Measurements from ENCODE around the gene KRT20.
A peak's percentile ranks its signal among the peaks of the same experiment; 100 is the strongest.

KRT20 gene

DNA sequence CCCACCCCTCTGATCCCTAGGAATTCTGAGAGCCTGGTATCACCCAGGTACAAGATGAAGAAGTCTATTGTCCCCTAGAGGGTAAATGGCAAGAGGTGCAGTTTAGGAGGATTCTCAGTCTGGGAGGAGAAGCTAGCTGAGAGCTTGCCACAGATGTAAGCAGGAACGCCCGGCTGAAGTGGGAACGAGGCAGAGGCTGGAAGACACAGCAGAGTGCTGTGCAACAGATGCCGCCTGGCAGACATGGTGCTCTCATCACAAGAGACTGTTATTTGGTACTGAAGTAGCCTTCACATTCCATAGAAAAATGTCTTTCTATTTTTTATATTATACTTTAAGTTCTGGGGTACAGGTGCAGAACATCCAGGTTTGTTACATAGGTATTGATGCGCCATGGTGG is 20.3 kb upstream of the KRT20 start:
- peaks cover 18% of the 10 kb centered on the region for H3K27me3 ChIP-seq (ENCODE audit: low read depth, low read length)
- no peaks in the 10 kb centered on the region for H3K9me3 ChIP-seq (ENCODE audit: insufficient read depth, low read length)
- H3K9ac ChIP-seq (ENCODE audit: low read length), result no peak overlapping the region
- TF ChIP-seq, protein P1, sequence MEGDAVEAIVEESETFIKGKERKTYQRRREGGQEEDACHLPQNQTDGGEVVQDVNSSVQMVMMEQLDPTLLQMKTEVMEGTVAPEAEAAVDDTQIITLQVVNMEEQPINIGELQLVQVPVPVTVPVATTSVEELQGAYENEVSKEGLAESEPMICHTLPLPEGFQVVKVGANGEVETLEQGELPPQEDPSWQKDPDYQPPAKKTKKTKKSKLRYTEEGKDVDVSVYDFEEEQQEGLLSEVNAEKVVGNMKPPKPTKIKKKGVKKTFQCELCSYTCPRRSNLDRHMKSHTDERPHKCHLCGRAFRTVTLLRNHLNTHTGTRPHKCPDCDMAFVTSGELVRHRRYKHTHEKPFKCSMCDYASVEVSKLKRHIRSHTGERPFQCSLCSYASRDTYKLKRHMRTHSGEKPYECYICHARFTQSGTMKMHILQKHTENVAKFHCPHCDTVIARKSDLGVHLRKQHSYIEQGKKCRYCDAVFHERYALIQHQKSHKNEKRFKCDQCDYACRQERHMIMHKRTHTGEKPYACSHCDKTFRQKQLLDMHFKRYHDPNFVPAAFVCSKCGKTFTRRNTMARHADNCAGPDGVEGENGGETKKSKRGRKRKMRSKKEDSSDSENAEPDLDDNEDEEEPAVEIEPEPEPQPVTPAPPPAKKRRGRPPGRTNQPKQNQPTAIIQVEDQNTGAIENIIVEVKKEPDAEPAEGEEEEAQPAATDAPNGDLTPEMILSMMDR (IDR thresholded peaks at IDR 0.05; ENCODE audit: low read depth, low read length), result no peak
- TF ChIP-seq EZH2phosphoT487 (IDR thresholded peaks at IDR 0.05; ENCODE audit: low read depth), result no peak
- no peak overlapping the region for H3K27ac ChIP-seq (ENCODE audit: low read length)
- peaks cover 23% of the 10 kb centered on the region for H3K4me1 ChIP-seq (ENCODE audit: low read length)
- no peaks in the 10 kb centered on the region for H4K20me1 ChIP-seq (ENCODE audit: insufficient read depth, low read length)
- no peak overlapping the region for H3K4me3 ChIP-seq (ENCODE audit: low read length)
- H3K36me3 ChIP-seq (replicated peaks; ENCODE audit: low read depth, low read length), result peaks cover 8% of the 10 kb centered on the region
- H3K79me2 ChIP-seq (ENCODE audit: low read length), result no peaks in the 10 kb centered on the region
- no peak overlapping the region for H3K4me2 ChIP-seq (ENCODE audit: low read length)
- no peak overlapping the region for H2AFZ ChIP-seq (ENCODE audit: low read depth, low read length)

DNA sequence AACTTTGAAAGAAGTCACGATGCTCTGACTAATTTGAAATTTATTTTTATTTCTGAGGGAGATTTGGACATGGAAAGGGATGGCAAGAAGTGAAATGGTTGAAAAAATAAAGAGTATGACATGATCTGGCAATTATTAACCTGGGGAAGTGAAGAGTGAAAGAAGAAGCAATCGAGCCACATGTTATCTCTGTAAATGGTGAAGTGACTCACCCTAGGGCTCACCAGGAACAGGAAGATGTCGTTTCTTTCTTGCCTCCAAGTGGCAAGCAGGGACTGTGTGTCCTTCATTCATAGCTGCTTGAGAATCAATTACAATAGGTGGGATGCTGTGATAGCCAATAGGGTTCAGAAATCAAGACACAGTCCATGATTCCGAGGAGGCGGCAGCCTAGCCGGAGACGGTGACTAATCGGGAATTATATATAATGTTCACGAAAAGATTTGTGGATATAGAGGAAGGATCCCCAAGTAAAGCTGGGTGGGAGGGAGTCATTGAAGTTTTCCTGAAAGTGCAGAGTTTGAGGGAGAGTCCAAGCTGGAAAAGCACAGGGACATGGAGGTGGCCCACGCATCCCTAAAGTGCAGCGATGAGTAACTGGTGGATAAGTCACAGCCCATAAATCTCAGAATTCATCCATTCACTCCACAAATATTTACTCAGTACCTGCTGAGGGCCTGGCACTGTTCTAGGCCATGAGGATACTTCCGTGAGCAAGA is 18.2 kb upstream of the KRT20 start:
- Histone ChIP-seq H2AFZ (ENCODE audit: low read depth, low read length) (peak overlapping the region; percentile 27; the same call in 1 of the 2 replicates), H3K79me2 (ENCODE audit: low read length) (no peaks in the 10 kb centered on the region), H3K4me2 (ENCODE audit: low read length) (peak overlapping the region; percentile 71), H4K20me1 (ENCODE audit: insufficient read depth, low read length) (no peaks in the 10 kb centered on the region), H3K27me3 (ENCODE audit: low read depth, low read length) (peaks cover 13% of the 10 kb centered on the region), H3K9ac (ENCODE audit: low read length) (peak overlapping the region; percentile 32; the same call in 1 of the 2 replicates), H3K4me3 (ENCODE audit: low read length) (peak overlapping the region; percentile 38; the same call in 1 of the 2 replicates), H3K4me1 (ENCODE audit: low read length) (peaks cover 22% of the 10 kb centered on the region), H3K9me3 (ENCODE audit: insufficient read depth, low read length) (no peaks in the 10 kb centered on the region), H3K27ac (ENCODE audit: low read length) (peak overlapping the region; percentile 71), H3K36me3 (replicated peaks; ENCODE audit: low read depth, low read length) (peaks cover 8% of the 10 kb centered on the region)
- TF ChIP-seq, protein P1 (IDR thresholded peaks at IDR 0.05; ENCODE audit: low read depth, low read length), result no peak
- TF ChIP-seq EZH2phosphoT487 (IDR thresholded peaks at IDR 0.05; ENCODE audit: low read depth), result no peak

DNA sequence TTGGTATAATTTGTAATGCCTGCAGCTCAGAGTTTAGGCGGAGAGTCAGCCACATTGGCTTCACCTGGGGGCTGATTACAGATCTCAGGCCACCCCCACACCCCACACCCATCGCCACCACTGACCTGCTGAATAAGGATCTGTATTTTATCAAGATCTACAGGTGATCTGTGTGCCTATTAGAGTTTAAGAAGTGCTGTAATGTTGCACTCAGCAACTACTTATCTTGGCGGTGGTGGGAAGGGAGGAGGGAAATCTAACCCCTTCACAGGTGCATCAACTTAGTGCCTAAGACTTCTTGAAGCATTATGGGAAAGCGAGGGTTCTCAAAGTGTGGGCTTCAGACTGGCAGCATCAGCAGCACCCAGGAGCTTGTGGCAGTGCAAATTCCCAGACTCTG is 17.5 kb upstream of the KRT20 start:
- Histone ChIP-seq H3K9ac (ENCODE audit: low read length) (peak overlapping the region; percentile 28; the same call in 1 of the 2 replicates), H4K20me1 (ENCODE audit: insufficient read depth, low read length) (no peaks in the 10 kb centered on the region), H3K4me1 (ENCODE audit: low read length) (peaks cover 22% of the 10 kb centered on the region), H3K4me3 (ENCODE audit: low read length) (peak overlapping the region; percentile 38; the same call in 1 of the 2 replicates), H3K27me3 (ENCODE audit: low read depth, low read length) (peaks cover 7% of the 10 kb centered on the region), H2AFZ (ENCODE audit: low read depth, low read length) (peak overlapping the region; percentile 27; the same call in 1 of the 2 replicates), H3K27ac (ENCODE audit: low read length) (peak overlapping the region; percentile 71), H3K9me3 (ENCODE audit: insufficient read depth, low read length) (no peaks in the 10 kb centered on the region), H3K36me3 (replicated peaks; ENCODE audit: low read depth, low read length) (peaks cover 8% of the 10 kb centered on the region), H3K4me2 (ENCODE audit: low read length) (peak overlapping the region; percentile 71), H3K79me2 (ENCODE audit: low read length) (no peaks in the 10 kb centered on the region)
- TF ChIP-seq, protein P1 (IDR thresholded peaks at IDR 0.05; ENCODE audit: low read depth, low read length), result no peak
- no peak for TF ChIP-seq EZH2phosphoT487 (IDR thresholded peaks at IDR 0.05; ENCODE audit: low read depth)

DNA sequence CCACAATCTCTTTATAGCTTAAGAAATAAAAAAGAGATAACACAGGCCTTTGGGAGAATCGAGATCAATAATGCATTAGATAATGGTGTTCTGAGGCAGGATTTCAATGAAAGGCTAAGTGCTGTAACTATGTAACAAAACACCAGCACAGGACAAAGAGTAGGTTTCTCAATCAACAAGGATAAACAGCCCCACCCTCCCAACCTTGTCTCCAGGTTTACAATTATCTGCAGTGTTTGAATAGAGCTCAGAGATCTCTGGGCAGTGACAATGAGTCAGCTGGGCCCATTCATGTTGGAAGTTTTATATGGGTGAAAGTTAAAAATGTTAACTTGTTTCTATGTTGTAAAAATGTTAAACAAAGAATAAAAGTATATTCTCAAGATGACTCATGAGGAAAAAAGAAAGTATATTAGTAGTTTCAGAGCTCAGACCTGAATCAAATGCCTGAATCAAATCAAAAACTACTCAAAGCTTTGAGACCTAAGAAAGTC is 17.0 kb upstream of the KRT20 start:
- peaks cover 22% of the 10 kb centered on the region for H3K4me1 ChIP-seq (ENCODE audit: low read length)
- H4K20me1 ChIP-seq (ENCODE audit: insufficient read depth, low read length), result no peaks in the 10 kb centered on the region
- H3K27me3 ChIP-seq (ENCODE audit: low read depth, low read length), result peaks cover 7% of the 10 kb centered on the region
- no peak overlapping the region for H2AFZ ChIP-seq (ENCODE audit: low read depth, low read length)
- H3K4me2 ChIP-seq (ENCODE audit: low read length), result peak overlapping the region; percentile 71
- H3K9ac ChIP-seq (ENCODE audit: low read length), result no peak overlapping the region
- no peaks in the 10 kb centered on the region for H3K79me2 ChIP-seq (ENCODE audit: low read length)
- H3K27ac ChIP-seq (ENCODE audit: low read length), result peak overlapping the region; percentile 71
- H3K9me3 ChIP-seq (ENCODE audit: insufficient read depth, low read length), result no peaks in the 10 kb centered on the region
- H3K36me3 ChIP-seq (replicated peaks; ENCODE audit: low read depth, low read length), result peaks cover 8% of the 10 kb centered on the region
- TF ChIP-seq, protein P1 (IDR thresholded peaks at IDR 0.05; ENCODE audit: low read depth, low read length), result no peak
- TF ChIP-seq EZH2phosphoT487 (IDR thresholded peaks at IDR 0.05; ENCODE audit: low read depth), result no peak
- peak overlapping the region; percentile 38; the same call in 1 of the 2 replicates for H3K4me3 ChIP-seq (ENCODE audit: low read length)

Measured in OCI-LY3 (cell line).